ENCODE data around the gene COPZ1. TPM values are rescaled to one million over a fixed set of nuclear protein-coding genes. Genes with fewer than 3 reads are reported as not detected.
"Not testable (repeated sequence)": the region's sequence is repeated elsewhere in the genome, so short reads cannot be mapped to it uniquely, and the experiment has no call there.

The COPZ1 gene
- total and polyA plus RNA-seq, 4 donors = 98.8 to 163 (median 136) TPM

DNA sequence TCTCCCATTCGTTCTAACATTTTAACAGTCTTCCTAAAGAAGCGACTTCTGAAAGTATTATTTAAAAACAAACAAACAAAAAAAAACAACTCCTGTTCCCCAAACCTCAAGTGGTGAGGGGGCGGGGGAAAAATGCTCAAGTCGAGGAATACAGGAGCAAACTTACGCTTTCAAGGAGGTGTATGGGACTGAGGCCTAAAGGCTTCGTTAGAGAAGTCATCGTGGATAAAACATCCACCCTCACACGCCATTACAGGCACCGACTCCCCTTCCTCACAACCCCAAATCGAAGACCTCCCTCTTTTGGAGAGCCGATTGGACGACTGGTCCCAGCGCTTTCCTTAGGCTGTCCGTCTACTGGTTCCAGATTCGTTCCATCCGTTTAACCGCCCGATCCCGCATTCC, 45.7 kb upstream of the COPZ1 start:
- Histone ChIP-seq H3K4me1 (ENCODE audit: control insufficient read depth in 5 of 5, insufficient read depth in 5 of 5, low read length in 5 of 5) (peaks cover 6 to 46% (median 16%) of the 10 kb centered on the region in 5 donors), H3K4me3 (peak overlapping the region; percentile 67), H3K9ac (ENCODE audit: insufficient read depth in 1 of 2, low read length in 2 of 2) (peak overlapping the region; percentile 95 to 100), H3K36me3 (ENCODE audit: control insufficient read depth in 4 of 4, insufficient read depth in 4 of 4, low read length in 4 of 4) (peaks cover 9 to 38% (median 23%) of the 10 kb centered on the region in 4 donors), H3K9me3 (ENCODE audit: control insufficient read depth in 4 of 4, insufficient read depth in 3 of 4, low read length in 3 of 4) (no peaks in the 10 kb centered on the region), H3K27ac (ENCODE audit: low read depth in 1 of 2, low read length in 1 of 2) (peak overlapping the region; percentile 75 to 88), H3K27me3 (ENCODE audit: control insufficient read depth in 3 of 3, insufficient read depth in 3 of 3, low read length in 2 of 3) (no peaks in the 10 kb centered on the region)
- DNase-seq (no peak), ATAC-seq (ENCODE audit: insufficient read depth, low FRiP score) (no peak)
- TF ChIP-seq, protein P1, sequence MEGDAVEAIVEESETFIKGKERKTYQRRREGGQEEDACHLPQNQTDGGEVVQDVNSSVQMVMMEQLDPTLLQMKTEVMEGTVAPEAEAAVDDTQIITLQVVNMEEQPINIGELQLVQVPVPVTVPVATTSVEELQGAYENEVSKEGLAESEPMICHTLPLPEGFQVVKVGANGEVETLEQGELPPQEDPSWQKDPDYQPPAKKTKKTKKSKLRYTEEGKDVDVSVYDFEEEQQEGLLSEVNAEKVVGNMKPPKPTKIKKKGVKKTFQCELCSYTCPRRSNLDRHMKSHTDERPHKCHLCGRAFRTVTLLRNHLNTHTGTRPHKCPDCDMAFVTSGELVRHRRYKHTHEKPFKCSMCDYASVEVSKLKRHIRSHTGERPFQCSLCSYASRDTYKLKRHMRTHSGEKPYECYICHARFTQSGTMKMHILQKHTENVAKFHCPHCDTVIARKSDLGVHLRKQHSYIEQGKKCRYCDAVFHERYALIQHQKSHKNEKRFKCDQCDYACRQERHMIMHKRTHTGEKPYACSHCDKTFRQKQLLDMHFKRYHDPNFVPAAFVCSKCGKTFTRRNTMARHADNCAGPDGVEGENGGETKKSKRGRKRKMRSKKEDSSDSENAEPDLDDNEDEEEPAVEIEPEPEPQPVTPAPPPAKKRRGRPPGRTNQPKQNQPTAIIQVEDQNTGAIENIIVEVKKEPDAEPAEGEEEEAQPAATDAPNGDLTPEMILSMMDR (IDR thresholded peaks at IDR 0.05; ENCODE audit: control extremely low read depth, extremely low read depth) = no peak
- WGBS, 2 donors = 0 to 1% methylated on average over 19 of the region's 19 CpGs

DNA sequence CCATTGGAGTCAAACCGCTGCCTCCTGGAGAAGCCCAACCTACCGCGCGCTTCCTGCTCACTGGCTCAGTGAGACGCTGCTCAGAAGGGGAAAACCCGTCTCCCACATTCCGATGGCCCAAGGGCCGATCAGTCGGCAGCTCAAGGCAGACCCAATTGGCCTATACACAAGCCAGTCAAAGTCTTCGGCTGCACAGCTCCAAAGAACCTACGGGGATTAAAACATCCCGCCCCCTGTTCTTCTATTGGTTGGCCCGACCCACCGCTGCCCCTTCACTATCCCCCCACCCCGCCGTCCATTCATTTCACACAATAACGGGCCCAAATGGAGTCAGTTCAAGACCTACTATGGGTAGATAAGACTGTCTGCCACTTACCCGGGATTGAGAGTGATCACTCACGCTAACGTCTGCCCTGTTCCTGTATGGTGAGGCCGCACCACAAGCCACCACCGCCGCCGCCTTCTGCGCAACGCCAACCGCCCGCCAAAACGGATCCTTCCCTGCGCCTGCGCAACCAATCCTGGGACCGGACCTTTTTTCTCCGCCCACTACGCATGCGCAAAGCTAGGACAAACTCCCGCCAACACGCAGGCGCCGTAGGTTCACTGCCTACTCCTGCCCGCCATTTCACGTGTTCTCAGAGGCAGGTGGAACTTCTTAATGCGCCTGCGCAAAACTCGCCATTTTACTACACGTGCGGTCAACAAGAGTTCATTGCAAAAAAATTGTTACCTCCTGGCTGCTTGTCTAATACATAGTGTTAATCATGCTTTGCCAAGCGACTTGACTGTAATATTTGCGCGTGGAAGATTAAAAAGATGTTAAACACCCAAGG, 45.1 kb upstream of the COPZ1 start, which contains the start of gene CBX5:
TSS of gene CBX5 (minus strand) at position 491 of the 836 bp plus-strand sequence. CDS start 22,472 bp downstream, outside the sequence.
- Histone ChIP-seq H3K4me3 (peak within 1 kb of the TSS; percentile 92), H3K9ac (ENCODE audit: insufficient read depth in 1 of 2, low read length in 2 of 2) (peak within 1 kb of the TSS; percentile 99 to 100), H3K27ac (ENCODE audit: low read depth in 1 of 2, low read length in 1 of 2) (peak within 1 kb of the TSS; percentile 86 to 88), H3K36me3 (ENCODE audit: control insufficient read depth in 4 of 4, insufficient read depth in 4 of 4, low read length in 4 of 4) (peaks cover 9 to 40% (median 24%) of the 10 kb centered on the region in 4 donors), H3K27me3 (ENCODE audit: control insufficient read depth in 3 of 3, insufficient read depth in 3 of 3, low read length in 2 of 3) (no peaks in the 10 kb centered on the region), H3K9me3 (ENCODE audit: control insufficient read depth in 4 of 4, insufficient read depth in 3 of 4, low read length in 3 of 4) (no peaks in the 10 kb centered on the region), H3K4me1 (ENCODE audit: control insufficient read depth in 5 of 5, insufficient read depth in 5 of 5, low read length in 5 of 5) (peaks cover 6 to 47% (median 16%) of the 10 kb centered on the region in 5 donors)
- DNase-seq = peak; percentile 100
- ATAC-seq (ENCODE audit: insufficient read depth, low FRiP score) = peak; percentile 81
- 0 to 1% methylated on average over 49 of the region's 49 CpGs for WGBS, 2 donors
- TF ChIP-seq, protein P1 (IDR thresholded peaks at IDR 0.05; ENCODE audit: control extremely low read depth, extremely low read depth) = no peak

DNA sequence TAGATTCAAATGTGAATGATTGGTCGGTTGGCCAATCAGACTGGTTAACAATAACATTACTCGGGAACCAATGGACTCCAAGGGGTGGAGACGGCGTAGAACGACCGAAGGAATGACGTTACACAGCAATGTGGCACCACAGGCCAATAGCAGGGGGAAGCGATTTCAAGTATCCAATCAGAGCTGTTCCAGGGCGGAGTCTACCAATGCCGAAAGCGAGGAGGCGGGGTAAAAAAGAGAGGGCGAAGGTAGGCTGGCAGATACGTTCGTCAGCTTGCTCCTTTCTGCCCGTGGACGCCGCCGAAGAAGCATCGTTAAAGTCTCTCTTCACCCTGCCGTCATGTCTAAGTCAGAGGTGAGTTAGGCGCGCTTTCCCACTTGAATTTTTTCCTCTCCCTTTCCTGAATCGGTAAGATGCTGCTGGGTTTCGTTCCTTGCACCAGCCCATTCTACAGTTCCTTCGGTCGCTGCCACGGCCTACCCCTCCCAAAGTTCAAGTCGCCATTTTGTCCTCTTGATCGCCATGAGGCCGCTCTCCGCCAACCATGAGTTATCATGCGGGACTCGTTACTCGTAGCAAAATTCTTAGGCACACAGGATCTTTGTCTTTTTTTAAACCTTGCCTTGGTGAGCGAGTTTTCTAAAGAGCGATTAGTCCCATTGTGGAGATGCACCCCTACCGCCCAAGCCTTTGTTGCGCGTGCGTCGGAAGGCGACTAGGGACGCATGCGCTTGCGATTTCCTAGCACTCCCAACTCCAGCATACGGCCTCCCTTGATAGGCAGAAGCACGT, 44.3 kb upstream of the COPZ1 start, which contains the start of gene HNRNPA1:
TSS of gene HNRNPA1 (plus strand) at position 259 of the 793 bp plus-strand sequence. CDS start at position 341, 82 bp downstream.
- 0% methylated on average over 48 of the region's 48 CpGs for WGBS, 2 donors
- H3K4me3 ChIP-seq = peak within 1 kb of the TSS; percentile 92
- peak; percentile 94 for ATAC-seq (ENCODE audit: insufficient read depth, low FRiP score)
- TF ChIP-seq, protein P1 (IDR thresholded peaks at IDR 0.05; ENCODE audit: control extremely low read depth, extremely low read depth) = no peak
- H3K27me3 ChIP-seq (ENCODE audit: control insufficient read depth in 3 of 3, insufficient read depth in 3 of 3, low read length in 2 of 3) = no peaks in the 10 kb centered on the region
- H3K9ac ChIP-seq (ENCODE audit: insufficient read depth in 1 of 2, low read length in 2 of 2) = peak within 1 kb of the TSS; percentile 99 to 100
- peaks cover 13 to 46% (median 30%) of the 10 kb centered on the region in 4 donors for H3K36me3 ChIP-seq (ENCODE audit: control insufficient read depth in 4 of 4, insufficient read depth in 4 of 4, low read length in 4 of 4)
- H3K4me1 ChIP-seq (ENCODE audit: control insufficient read depth in 5 of 5, insufficient read depth in 5 of 5, low read length in 5 of 5) = peaks cover 6 to 53% (median 18%) of the 10 kb centered on the region in 5 donors
- H3K27ac ChIP-seq (ENCODE audit: low read depth in 1 of 2, low read length in 1 of 2) = peak within 1 kb of the TSS; percentile 86 to 88
- peak; percentile 99 to 100 (median 100) for DNase-seq
- H3K9me3 ChIP-seq (ENCODE audit: control insufficient read depth in 4 of 4, insufficient read depth in 3 of 4, low read length in 3 of 4) = no peaks in the 10 kb centered on the region

DNA sequence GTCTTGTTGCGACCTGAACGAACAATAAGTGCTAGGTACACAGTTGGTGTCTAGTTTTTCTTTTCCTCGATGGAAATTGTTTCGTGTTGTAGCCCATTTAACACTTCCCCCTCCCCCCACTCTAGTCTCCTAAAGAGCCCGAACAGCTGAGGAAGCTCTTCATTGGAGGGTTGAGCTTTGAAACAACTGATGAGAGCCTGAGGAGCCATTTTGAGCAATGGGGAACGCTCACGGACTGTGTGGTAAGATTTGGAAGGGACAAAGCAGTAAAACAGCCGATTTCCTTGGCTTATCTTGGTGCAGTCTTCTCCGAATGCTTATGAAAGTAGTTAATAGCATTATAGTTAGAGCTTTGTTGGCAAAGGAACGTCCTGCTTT, 43.7 kb upstream of the COPZ1 start:
- WGBS, 2 donors = 0 to 1% methylated on average over 10 of the region's 10 CpGs

DNA sequence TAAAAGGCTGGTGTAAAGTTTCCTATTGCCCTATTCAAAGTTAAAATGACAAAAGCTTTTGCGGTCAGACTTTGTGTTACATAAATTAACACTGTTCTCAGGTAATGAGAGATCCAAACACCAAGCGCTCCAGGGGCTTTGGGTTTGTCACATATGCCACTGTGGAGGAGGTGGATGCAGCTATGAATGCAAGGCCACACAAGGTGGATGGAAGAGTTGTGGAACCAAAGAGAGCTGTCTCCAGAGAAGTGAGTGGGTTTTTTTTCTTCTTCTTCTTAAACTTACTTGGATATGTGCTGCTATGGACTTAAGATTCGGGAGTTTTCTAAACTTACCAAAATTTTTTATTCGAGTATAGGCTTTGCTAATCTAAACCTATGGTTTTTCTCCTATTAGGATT, 43.2 kb upstream of the COPZ1 start:
- 10 to 13% methylated on average over 4 of the region's 4 CpGs for WGBS, 2 donors
- H3K9me3 ChIP-seq (ENCODE audit: control insufficient read depth in 4 of 4, insufficient read depth in 3 of 4, low read length in 3 of 4); DNase-seq; H3K27me3 ChIP-seq (ENCODE audit: control insufficient read depth in 3 of 3, insufficient read depth in 3 of 3, low read length in 2 of 3); ATAC-seq (ENCODE audit: insufficient read depth, low FRiP score): not testable (repeated sequence)
- Histone ChIP-seq H3K4me3 (peak overlapping the region; percentile 92), H3K27ac (ENCODE audit: low read depth in 1 of 2, low read length in 1 of 2) (peak overlapping the region in 1 of 2 donors; percentile 86), H3K9ac (ENCODE audit: insufficient read depth in 1 of 2, low read length in 2 of 2) (peak overlapping the region; percentile 99 to 100), H3K36me3 (ENCODE audit: control insufficient read depth in 4 of 4, insufficient read depth in 4 of 4, low read length in 4 of 4) (peaks cover 19 to 55% (median 39%) of the 10 kb centered on the region in 4 donors), H3K4me1 (ENCODE audit: control insufficient read depth in 5 of 5, insufficient read depth in 5 of 5, low read length in 5 of 5) (peaks cover 6 to 53% (median 18%) of the 10 kb centered on the region in 5 donors)

More for the DNA sequence above, 43.7 kb upstream of the COPZ1 start:
- not testable (repeated sequence) for H3K27me3 ChIP-seq (ENCODE audit: control insufficient read depth in 3 of 3, insufficient read depth in 3 of 3, low read length in 2 of 3); ATAC-seq (ENCODE audit: insufficient read depth, low FRiP score); DNase-seq; H3K9me3 ChIP-seq (ENCODE audit: control insufficient read depth in 4 of 4, insufficient read depth in 3 of 4, low read length in 3 of 4)
- H3K9ac ChIP-seq (ENCODE audit: insufficient read depth in 1 of 2, low read length in 2 of 2) = peak overlapping the region; percentile 99 to 100
- peaks cover 6 to 53% (median 18%) of the 10 kb centered on the region in 5 donors for H3K4me1 ChIP-seq (ENCODE audit: control insufficient read depth in 5 of 5, insufficient read depth in 5 of 5, low read length in 5 of 5)
- H3K36me3 ChIP-seq (ENCODE audit: control insufficient read depth in 4 of 4, insufficient read depth in 4 of 4, low read length in 4 of 4) = peaks cover 17 to 51% (median 35%) of the 10 kb centered on the region in 4 donors
- peak overlapping the region; percentile 81 to 86 for H3K27ac ChIP-seq (ENCODE audit: low read depth in 1 of 2, low read length in 1 of 2)
- H3K4me3 ChIP-seq = peak overlapping the region; percentile 92
